Stimulated activated CD4-positive, alpha-beta T cell treated with anti-CD3 and anti-CD28 coated beads, Interleukin-4, amount 100 ng/mL, for 4 hours (primary cell): ENCODE results near the gene BDH1.
A peak's percentile ranks its signal among the peaks of the same experiment; 100 is the strongest.
"Not testable (repeated sequence)": the region's sequence is repeated elsewhere in the genome, so short reads cannot be mapped to it uniquely, and the experiment has no call there.

Experiments used
- DNase-seq, 2 experiments: peaks; one replicate each; pipeline ENCODE4 v3.0.0-alpha.2; 2020

BDH1 gene

GRCh38 chr3:197520311-197521276 lies 35.2 kb downstream of the BDH1 start:
- no peak for DNase-seq

GRCh38 chr3:197519801-197520211 lies 36.0 kb downstream of the BDH1 start:
- no peak for DNase-seq

DNA sequence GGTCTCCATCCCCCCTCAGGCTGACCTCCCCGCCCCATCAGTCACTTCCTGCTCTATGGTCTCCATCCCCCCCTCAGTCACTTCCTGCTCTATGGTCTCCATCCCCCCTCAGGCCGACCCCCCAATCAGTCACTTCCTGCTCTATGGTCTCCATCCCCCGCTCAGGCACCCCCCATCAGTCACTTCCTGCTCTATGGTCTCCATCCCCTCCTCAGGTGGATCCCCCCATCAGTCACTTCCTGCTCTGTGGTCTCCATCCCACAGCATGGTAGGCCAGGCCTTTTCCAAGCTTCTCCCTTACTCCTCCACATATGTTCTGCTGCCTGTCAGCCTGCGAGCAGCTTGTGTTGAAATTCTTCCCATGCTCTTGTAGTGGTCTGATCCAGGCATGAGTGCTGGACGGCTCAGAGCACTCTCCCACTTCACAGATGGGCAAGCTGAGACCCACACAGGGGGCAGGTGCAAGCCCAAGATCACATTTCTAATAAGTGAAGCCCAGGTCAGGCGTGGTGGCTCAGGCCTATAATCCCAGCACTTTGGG lies 36.8 kb downstream of the BDH1 start:
- DNase-seq: no peak

GRCh38 chr3:197517922-197518683 lies 37.7 kb downstream of the BDH1 start:
- DNase-seq: not testable (repeated sequence)

- peak in 1 of 2 experiments; percentile 22 for DNase-seq
These were observed 38.7 kb downstream of the BDH1 start for GRCh38 chr3:197516890-197517606.

DNA sequence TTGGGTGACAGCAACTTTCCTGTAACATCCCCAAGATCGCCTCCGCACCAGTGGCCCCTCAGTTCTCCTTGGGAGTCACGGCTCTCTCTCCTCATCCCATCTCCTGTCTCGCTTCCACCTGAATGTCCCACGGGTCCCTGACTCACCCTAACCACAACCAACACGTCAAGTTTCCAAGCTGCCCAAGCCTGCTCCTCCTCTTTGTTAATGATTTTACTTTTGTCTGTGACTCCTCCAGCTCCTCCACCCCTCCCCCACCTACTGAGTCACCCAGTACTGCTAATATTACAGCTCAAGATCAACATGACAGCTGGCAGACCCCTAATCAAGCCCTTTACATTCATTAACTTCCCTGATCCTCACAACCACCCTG lies 39.3 kb downstream of the BDH1 start:
- peak; percentile 38 to 50 for DNase-seq

GRCh38 chr3:197514786-197515355 lies 40.9 kb downstream of the BDH1 start:
- DNase-seq: no peak

DNA sequence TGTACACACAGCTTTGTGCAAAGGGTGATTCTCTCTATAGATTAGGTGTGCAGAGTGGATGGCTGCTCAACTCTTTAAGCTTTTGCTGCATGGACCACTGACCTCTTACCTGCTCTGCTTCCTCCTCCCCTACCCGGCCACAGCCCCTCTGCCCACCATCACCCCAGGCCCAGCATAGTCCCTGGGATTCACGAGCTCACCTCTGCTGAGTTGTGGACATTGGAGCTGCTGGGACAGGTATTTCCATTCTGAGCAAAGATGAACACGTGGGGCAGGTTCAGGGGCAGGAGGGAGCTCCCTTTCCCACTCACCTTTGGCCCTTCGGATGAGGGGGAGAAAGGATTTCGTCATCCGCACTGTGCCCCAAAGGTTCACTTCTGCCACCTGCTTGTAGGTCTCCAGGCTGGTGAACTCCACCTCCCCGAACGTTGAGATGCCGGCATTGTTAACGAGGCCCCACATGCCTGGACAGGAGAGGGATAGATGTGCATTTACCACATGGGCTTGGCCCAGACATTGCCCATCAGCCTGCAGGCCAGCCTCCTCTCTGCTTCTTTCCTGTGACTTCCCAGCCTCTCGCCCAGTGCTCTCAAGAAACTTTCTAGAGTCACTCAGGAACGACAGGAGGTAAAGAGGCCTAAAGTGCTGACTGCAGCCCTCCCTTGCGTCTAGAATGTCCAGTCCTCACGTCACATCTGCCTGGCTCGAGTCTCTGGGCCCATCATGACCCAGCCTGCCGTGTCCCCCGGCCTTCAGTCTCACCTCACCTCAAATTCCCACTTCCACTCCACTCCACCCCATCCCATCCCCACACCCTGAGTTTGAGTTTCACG lies 41.6 kb downstream of the BDH1 start:
- no peak for DNase-seq

DNA sequence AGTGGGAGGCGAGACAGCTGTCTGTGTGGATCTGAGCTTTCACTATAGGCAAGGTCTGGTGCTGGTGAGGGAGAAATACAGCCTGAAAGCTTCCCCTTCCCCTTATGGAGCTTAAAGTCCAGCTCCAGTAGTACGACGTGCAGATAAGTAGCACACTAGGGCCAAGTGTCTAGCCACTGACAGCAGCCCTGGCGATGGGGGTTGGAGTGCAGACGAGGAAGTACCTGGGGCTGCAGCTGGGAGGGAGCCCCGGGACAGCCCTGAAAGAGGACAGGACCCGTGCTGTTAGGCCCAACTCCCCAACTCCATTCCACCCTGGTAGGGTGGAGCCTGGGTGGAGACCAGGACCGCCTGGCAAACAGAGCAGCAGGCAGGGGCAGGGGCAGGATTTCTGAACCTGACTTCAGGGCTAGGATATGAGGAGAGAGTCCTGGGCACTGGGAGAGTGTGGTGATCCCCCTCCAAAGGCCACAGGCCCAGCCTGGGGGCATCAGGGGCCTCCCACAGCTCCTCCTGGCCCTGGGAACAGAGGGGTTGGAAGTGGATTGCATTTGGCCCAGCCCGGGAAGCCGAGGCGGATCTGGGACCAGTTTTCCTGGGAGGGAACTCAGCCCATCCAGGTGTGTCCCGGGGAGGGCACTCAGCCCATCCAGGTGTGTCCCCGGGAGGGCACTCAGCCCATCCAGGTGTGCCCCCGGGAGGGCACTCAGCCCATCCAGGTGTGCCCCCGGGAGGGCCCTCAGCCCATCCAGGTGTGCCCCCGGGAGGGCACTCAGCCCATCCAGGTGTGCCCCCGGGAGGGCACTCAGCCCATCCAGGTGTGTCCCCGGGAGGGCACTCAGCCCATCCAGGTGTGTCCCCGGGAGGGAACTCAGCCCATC lies 42.8 kb downstream of the BDH1 start:
- no peak for DNase-seq

GRCh38 chr3:197511853-197512635 lies 43.7 kb downstream of the BDH1 start:
- no peak for DNase-seq

DNA sequence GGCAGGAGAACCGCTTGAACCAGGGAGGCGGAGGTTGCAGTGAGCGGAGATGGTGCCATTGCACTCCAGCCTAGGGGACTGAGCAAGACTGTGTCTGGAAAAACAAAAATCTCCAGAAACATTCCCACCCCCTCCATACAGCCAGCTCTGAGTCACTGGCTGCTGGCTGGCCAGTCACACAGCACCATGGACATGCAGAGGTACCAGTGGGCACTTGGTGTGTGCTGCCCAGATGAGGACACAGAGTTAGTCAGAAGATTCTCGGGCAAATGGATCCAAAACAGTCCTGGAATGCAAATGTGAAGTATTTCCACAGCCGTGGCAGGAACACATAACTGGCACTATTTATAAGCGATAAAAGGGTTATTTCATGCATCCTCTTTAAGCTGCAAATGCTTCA lies 44.6 kb downstream of the BDH1 start:
- no peak for DNase-seq

DNA sequence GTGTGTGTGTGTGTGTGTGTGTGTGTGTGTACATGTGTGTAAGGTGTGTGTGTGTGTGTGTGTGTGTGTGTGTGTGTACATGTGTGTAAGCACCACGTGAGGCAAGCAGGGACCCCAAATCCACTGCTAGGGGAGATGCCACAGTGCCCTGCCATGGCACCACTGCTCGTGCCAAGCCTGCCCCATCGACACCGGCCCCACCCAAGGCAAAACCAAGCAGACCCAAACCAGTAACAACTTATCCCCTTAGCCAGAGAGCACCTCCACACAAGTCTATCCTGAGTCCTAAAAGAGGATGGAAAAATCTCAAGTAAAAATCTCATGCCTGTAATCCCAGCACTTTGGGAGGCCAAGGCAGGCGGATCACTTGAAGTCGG lies 45.1 kb downstream of the BDH1 start:
- no peak for DNase-seq

DNA sequence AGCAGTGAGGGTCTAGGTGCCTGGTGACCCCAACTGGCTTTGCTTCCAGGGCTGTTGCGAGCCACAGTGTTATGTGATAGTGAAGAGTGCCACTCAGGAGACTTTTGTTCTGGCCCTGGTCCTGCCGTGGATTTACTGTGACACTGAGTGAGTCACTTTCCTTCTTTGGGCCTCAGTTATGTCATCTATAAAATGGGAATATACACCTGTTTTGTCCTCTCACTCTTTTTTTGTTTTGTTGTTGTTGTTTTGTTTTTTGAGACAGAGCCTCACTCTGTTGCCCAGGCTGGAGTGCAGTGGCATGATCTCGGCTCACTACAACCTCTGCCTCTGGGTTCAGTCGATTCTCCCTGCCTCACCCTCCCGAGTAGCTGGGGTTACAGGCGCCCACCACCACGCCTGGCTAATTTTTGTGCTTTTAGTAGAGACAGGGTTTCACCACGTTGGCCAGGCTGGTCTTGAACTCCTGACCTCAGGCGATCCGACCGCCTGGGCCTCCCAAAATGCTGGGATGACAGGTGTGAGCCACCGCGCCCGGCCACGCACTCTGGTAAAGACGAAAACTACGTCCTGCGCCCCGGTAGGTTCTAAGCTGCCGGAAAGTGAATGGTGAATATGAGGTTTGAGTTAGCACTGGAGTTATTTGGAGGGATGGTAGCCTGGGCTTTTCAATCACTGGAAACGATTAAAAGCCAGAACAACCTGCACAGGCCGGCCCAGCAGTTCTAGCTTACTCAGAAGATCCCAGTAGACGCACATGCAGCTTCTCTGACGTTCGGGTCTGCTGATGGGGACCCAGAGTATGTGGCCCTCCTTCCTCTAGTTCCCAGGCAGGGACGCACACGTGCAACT lies 46.6 kb downstream of the BDH1 start:
- no peak for DNase-seq

DNA sequence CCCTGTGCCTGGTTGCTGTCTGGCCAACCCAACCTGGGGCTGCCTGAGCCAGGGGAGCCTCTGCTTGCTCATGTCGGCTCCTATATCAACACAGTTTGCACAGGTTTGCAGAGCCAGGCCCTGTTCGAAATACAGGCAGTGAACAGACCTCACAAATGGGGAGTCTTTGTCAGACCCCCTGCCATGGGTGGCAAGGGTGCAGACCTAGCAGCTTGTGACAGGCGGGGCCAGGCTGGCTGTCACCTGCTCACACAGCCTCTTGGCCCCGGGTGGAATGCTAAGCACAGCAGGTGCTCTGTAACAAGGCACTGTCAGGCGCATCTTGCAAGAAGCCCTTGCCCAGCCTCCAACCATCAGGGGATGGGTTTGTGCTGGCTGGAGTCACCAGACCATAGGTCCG lies 47.3 kb downstream of the BDH1 start:
- DNase-seq: no peak

GRCh38 chr3:197508051-197508451 lies 47.7 kb downstream of the BDH1 start:
- no peak for DNase-seq

DNA sequence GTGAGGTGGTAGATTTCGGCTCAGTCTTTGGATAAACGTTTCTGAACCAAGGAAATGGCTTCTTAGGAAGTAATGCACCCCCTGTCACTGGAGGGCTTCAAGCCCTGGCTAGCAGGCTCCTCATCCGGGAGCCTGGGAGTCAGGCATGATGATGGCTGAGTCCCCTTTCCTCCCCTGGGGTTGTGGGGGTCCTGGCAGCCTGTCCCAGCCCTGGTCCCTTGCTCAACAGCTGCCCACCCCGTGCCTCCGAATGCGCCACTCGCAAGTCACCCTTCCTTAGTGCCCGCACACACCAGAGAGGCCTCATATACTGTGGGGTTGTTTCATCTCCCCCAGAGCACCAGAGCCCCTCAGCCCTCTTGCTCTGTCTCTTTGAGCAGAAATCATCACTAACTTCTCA lies 48.2 kb downstream of the BDH1 start:
- no peak for DNase-seq

- DNase-seq: no peak
These were observed 48.7 kb downstream of the BDH1 start for GRCh38 chr3:197507081-197507480.

GRCh38 chr3:197505796-197506548 lies 49.8 kb downstream of the BDH1 start:
- DNase-seq: no peak
